Activated naive CD8-positive, alpha-beta T cell treated with anti-CD3 and anti-CD28 coated beads, Interleukin-2, amount 50 U/mL, for 16 hours (primary cell): ENCODE data around the gene USP2.

Experiments
- DNase-seq: peaks from one replicate; pipeline ENCODE4 v3.0.0-alpha.2; 2020; ENCODE audit warnings: low read depth, low spot score

Gene USP2

GRCh38 chr11:119363081-119363850 lies 18.2 kb downstream of the USP2 start:
- no peak for DNase-seq

GRCh38 chr11:119362741-119363080 lies 18.8 kb downstream of the USP2 start:
- DNase-seq, result no peak

GRCh38 chr11:119361941-119362725 lies 19.4 kb downstream of the USP2 start:
- DNase-seq, result no peak

- no peak for DNase-seq
These were observed 20.3 kb downstream of the USP2 start for GRCh38 chr11:119361056-119361787.

GRCh38 chr11:119359365-119360214 lies 21.9 kb downstream of the USP2 start:
- no peak for DNase-seq

- no peak for DNase-seq
These were observed 24.4 kb downstream of the USP2 start for GRCh38 chr11:119357074-119357473.

GRCh38 chr11:119356349-119357031 lies 25.0 kb downstream of the USP2 start:
- DNase-seq, result peak; percentile 47

- no peak for DNase-seq
These were observed 26.2 kb downstream of the USP2 start for GRCh38 chr11:119355091-119355843.

- no peak for DNase-seq
These were observed 28.6 kb downstream of the USP2 start for GRCh38 chr11:119352857-119353260.

GRCh38 chr11:119351232-119351631 lies 30.3 kb downstream of the USP2 start:
- no peak for DNase-seq

GRCh38 chr11:119350302-119350701 lies 31.2 kb downstream of the USP2 start:
- DNase-seq, result no peak

- no peak for DNase-seq
These were observed 33.4 kb downstream of the USP2 start for GRCh38 chr11:119347940-119348605.

GRCh38 chr11:119347242-119347641 lies 34.2 kb downstream of the USP2 start:
- DNase-seq, result no peak

GRCh38 chr11:119346605-119347004 lies 34.9 kb downstream of the USP2 start, which contains the start of gene MFRP:
MFRP (minus strand) TSS chr11:119346705; CDS start chr11:119346513, 192 bp downstream.
- DNase-seq, result no peak

GRCh38 chr11:119345685-119346084 lies 35.8 kb downstream of the USP2 start:
- DNase-seq, result no peak

- DNase-seq, result no peak
These were observed 37.0 kb downstream of the USP2 start for GRCh38 chr11:119344291-119345010.

GRCh38 chr11:119343726-119344125 lies 37.8 kb downstream of the USP2 start:
- no peak for DNase-seq

- DNase-seq, result no peak
These were observed 38.9 kb downstream of the USP2 start for GRCh38 chr11:119342362-119343130.
